Measurements from ENCODE around the gene KLK13.

The KLK13 gene

GRCh38 chr19:51060336-51060735 is 4.6 kb downstream of the KLK13 start:
- no peak for DNase-seq

DNA sequence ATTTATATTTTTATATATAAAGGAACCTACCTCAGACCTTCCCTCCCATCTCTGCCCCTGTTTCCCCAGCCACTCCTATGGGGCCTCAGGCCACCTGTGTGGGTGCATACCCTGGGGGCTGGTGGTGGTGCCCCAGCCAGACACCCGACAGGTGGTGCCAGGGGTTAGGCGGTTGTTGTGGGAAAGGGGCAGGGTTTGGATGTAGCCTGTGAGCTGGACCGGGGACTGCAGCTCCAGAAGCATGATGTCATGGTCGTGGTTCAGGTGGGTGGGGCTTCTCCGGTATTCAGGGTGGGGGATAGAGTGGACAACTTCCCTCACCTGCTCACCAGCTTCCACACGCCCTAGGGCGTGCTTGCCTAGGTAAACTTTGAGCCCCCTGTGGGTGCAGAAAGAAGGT is 5.2 kb downstream of the KLK13 start:
- no peak for DNase-seq

- no peak for DNase-seq
Observed at GRCh38 chr19:51055866-51056265, 9.0 kb downstream of the KLK13 start.

DNA sequence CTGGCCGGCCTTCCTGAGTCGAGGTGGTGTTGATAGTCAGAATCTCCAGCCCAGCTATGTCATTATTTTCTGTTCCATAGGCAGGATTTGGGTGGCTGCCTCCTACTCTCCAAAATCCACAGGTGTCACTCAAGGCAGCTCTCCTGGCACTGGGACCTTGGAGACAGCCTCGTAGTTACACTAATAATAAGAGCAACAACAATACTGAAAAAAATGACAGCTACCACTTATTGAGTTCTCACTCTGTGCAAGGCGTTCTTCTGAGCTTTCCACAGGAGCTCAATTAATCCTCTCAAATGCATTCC is 17.9 kb downstream of the KLK13 start:
- DNase-seq, result no peak

GRCh38 chr19:51044327-51044726 is 20.6 kb downstream of the KLK13 start:
- no peak for DNase-seq

DNA sequence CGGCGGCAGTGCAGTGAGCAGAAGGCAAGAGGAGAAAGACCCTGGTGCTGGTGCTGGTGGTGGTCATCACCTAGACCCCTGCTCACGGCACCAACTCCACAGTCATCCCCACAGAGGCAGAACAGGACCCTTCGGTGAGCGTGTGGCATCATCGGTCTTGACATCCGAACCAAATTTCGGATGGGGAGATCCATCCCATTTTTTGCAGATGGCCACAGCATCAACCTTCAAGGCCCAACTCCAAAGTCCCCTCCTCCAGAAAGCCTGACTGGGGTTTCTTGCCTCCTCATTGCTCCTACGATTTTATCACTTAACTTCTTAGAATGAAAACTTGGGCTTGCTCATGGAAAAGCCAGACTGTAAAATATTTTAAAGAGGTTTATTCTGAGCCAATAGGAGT is 21.4 kb downstream of the KLK13 start:
- no peak for DNase-seq

DNA sequence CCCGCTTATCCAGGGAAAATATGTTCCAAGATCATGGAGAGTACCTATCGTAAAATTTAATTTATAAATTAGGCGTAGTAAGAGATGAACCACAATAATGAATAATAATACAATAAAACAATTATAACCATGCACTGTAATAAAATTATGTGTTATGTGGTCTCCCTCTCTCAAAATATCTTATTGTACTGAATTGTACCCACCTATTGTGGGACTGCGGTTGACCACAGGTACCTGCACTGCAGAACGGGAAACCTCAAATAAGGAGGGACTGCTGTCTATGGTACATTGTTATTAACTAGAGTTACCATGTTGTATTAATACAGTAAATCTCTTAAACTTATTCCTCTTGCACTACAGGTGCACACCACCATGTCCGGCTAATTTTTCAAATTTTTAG is 24.7 kb downstream of the KLK13 start:
- DNase-seq, result no peak

DNA sequence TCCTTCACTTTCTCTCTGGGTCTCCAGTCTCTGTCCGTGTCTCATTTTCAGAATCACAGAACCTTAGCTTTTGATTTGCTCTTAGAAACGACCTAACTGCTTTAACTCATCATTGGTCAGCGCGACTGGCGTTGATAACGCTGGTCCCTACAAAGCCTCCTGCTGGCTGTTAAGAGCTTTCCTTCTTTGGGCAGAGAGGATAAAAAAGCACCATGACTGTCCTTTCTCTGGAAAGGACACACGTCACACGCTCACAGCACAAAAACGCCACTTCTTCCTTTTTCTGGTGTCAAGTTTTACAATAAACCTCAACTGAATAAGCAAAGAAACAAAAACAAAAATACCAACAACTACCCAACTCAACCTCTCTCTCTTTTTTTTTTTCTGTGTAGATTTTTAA is 28.4 kb downstream of the KLK13 start:
- no peak for DNase-seq

- no peak for DNase-seq
Observed at GRCh38 chr19:51034704-51035103, 30.2 kb downstream of the KLK13 start, which contains the start of gene KLK12. Gene KLK12 (minus strand): TSS chr19:51035002. CDS start chr19:51034621, 381 bp downstream.

GRCh38 chr19:51031880-51032225 is 33.0 kb downstream of the KLK13 start:
- no peak for DNase-seq

DNA sequence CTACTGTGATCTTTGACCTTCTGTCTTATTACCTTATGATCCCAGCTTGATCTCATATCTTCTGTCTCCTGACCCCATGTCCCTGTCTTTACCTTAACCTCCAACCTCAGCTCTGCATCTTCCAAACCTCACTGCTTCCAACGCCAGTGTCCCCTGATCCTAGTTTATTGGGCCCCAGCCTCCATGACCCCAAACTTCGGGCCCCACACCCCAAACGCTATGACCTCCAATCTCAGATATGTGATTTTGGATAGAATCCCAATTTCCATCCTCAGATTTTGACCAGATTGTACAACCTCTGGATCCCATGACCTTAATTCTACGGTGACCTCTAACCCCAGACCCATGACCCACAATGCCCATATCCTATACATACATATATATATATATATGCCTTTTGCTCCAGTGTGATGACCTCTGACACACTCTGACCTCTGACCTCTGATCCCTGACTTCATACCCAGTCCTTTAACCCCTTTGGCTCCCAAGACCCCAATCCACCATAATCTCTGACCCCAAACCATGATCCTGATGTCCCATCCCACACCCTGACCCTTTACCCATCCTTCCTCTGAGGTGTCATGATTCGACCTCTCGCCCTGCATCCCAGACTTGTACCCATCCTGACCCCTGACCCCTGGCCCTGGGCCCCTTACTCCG is 33.5 kb downstream of the KLK13 start:
- no peak for DNase-seq

DNA sequence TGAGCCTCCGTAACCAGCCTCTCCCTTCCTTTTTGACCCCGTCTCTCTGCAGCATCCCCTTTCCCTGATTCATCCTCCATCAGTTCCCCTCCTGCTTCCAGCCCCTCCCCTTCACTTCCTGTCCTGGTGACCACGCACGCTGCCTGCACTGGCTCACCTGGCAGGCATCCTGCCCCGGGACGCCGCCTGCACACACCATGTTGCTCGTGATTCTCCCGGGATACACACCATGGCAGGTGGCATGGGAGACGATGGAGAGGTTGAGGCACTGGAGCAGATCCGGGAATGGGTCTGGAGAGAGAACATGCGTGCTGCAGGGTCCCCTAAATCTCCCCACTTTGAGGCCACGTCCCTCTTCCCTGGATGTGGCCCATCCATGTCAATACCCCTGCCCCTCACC is 34.3 kb downstream of the KLK13 start:
- no peak for DNase-seq

DNA sequence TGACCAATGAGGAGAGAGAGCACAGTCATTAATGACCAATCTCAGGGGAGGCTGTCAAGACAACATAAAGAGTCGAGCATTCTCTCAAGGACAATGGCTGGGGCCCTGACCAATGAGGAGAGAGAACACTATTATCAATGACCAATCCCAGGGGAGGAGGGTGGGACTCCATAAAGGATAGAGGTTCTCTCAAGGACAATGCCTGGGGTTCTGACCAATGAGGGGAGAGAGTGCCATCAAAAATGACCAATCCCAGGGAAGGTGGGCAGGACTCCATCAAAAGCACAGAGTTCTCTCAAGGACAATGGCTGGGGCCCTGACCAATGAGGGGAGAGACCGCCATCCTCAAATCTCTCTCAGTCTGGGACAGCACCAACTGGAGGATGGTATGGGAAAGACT is 35.2 kb downstream of the KLK13 start:
- no peak for DNase-seq

GRCh38 chr19:51027873-51028272 is 37.0 kb downstream of the KLK13 start:
- DNase-seq, result no peak

DNA sequence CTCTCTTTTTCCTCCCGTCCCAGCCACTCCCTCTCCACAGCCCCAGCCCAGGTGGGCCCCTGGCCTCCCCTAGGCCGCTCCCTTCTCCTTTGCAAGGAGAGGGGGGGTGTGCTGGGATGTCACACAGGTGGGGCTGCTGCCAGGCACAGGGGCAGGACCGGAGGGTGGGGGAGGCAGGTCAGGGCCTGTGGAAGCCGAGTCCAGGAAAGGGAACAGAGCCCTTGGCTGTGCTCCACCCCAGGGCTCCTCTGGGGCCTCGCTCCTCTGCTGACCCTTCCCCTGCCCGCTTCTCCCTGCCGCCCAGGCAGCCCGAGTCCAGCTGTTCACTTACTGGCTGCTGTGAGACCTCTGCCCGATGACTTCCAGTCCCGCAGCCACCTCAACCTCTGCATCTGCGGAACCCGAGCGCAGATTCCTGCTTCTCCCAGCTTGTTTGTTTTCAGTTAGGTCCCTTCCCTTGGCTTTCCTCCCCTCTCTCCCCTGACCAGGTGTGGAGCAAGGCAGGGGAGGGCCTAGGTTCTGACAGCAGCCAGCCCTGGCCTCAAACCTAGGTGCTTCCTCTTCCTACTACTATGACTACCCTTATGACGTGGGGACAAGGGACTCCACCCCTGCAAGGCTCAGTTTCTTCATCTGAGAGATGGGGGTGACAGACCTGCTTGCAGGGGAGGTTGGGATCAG is 37.6 kb downstream of the KLK13 start:
- DNase-seq, result no peak

GRCh38 chr19:51026554-51026831 is 38.4 kb downstream of the KLK13 start, which contains the start of gene KLK11:
Gene KLK11 (minus strand): TSS chr19:51026616. CDS start chr19:51025631, 985 bp downstream.
- no peak for DNase-seq

- no peak for DNase-seq
Observed at GRCh38 chr19:51025809-51026553, 38.9 kb downstream of the KLK13 start.

GRCh38 chr19:51025401-51025800 is 39.5 kb downstream of the KLK13 start:
- no peak for DNase-seq

DNA sequence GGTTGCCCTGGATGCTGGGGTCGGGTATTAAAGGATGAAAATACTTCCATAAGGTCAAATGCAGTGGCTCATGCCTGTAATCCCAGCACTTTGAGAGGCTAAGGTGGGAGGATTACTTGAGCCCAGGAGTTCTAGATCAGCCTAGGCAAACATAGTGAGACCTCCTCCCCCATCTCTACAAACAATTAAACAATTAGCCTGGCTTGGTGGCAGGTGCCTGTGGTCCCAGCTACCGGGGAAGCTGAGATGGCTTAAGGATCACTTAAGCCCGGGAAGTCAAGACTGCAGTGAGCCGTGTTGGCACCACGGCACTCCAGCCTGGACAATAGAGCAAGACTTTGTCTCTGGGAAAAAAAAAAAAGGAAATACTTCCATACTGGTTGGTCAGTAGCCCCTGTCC is 40.0 kb downstream of the KLK13 start:
- no peak for DNase-seq

- DNase-seq, result no peak
Observed at GRCh38 chr19:51023946-51024345, 40.9 kb downstream of the KLK13 start.

- DNase-seq, result no peak
Observed at GRCh38 chr19:51022526-51022925, 42.4 kb downstream of the KLK13 start.

DNA sequence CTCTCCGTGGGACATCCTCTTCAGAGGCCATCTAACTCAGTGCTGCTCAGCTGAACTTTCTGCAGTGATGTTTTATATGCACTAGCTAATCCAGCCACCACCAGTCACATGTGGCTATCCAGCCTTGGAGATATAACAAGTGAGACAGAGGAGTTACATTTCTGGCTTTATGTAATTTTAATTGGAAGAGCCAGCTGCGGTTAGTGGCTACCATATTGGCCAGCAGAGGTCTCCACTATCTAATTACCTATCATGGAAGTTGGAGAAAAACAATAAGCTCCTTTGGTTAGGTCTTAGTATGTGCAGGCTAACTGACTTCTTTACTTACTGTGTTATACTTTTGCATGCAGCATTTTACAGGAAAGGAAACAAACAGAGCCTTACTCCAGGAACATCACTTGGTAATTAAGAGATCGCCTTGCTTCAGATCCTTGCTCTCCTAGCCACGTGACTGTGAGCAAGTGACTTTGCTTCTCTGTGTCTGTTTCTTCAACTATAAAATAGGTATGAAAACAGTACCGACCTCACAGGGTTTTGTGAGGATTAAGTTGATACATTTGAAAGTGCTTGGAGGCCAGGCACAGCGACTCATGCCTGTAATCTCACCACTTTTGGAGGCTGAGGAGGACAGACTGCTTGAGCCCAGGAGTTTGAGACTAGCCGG is 43.8 kb downstream of the KLK13 start:
- DNase-seq, result no peak

DNA sequence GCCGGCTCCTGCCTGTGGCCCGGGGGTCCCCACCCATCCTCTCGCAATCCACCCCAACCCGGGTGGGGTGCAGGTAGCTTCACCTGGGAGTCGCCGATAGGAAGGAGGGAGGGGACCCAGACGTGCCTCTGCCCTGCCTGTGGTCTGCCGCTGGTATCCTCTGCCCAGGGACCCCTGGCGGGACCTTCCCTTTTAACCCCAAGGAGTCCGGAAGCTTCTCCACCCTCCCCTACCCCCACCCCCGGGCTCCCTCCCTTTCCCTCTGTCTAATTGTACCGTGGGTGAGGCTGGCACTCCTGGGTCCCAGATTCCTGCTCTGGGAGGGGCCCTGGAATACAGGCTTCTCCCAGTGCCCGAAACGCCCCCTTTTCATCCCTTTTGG is 45.4 kb downstream of the KLK13 start, which contains the start of gene KLK10:
TSS of gene KLK10 (minus strand) at position 166 of the 382 bp plus-strand sequence. CDS start 579 bp downstream, outside the sequence.
- DNase-seq, result no peak

Measured in 8988T (cell line).